ENCODE data around the gene DFFB. TPM values are rescaled to one million over a fixed set of nuclear protein-coding genes. Genes with fewer than 3 reads are reported as not detected.

DFFB gene
- polyA plus RNA-seq, 1 donor from 2014 or later, result 20.2 TPM

- TF ChIP-seq TAF1 (IDR thresholded peaks at IDR 0.05; ENCODE audit: low read depth) (no peak), RAD21 (conservative IDR thresholded peaks at IDR 0.05) (no peak), EZH2 (IDR thresholded peaks at IDR 0.05; ENCODE audit: borderline replicate concordance, insufficient read depth, low read length, poor library complexity, severe bottlenecking) (no peak), POLR2AphosphoS5 (IDR thresholded peaks at IDR 0.05) (no peak), SMC3 (conservative IDR thresholded peaks at IDR 0.05; ENCODE audit: poor library complexity) (no peak), EP300 (conservative IDR thresholded peaks at IDR 0.05; ENCODE audit: poor library complexity, severe bottlenecking) (no peak), MXI1 (conservative IDR thresholded peaks at IDR 0.05; ENCODE audit: poor library complexity, severe bottlenecking) (no peak), CTCF (IDR thresholded peaks at IDR 0.05; ENCODE audit: poor library complexity, severe bottlenecking) (no peak), REST (IDR thresholded peaks at IDR 0.05; ENCODE audit: borderline replicate concordance) (no peak)
- peaks cover 5% of the 10 kb centered on the region for H3K36me3 ChIP-seq (ENCODE audit: insufficient read depth, low read length)
- H3K27ac ChIP-seq (ENCODE audit: low read length), result no peak overlapping the region
- H3K9me3 ChIP-seq (ENCODE audit: low read length), result no peaks in the 10 kb centered on the region
- H3K4me2 ChIP-seq (ENCODE audit: low read length), result no peak overlapping the region
- H3K9ac ChIP-seq (ENCODE audit: low read length), result no peak overlapping the region
- no peak overlapping the region for H2AFZ ChIP-seq (ENCODE audit: low read depth, low read length)
- H3K9me2 ChIP-seq (ENCODE audit: insufficient read depth, low read length), result no peaks in the 10 kb centered on the region
- no peaks in the 10 kb centered on the region for H3F3A ChIP-seq (ENCODE audit: insufficient read depth, low read length, poor library complexity, severe bottlenecking)
- no peaks in the 10 kb centered on the region for H3K27me3 ChIP-seq (ENCODE audit: insufficient read depth, low read depth, low read length)
- H3K4me3 ChIP-seq (ENCODE audit: low read length), result no peak overlapping the region
- H3K79me2 ChIP-seq (replicated peaks; ENCODE audit: insufficient read depth, low read length), result no peaks in the 10 kb centered on the region
- H4K20me1 ChIP-seq (ENCODE audit: insufficient read depth), result no peaks in the 10 kb centered on the region
Measured at GRCh38 chr1:3874736-3875135, 17.5 kb downstream of the DFFB start.

- Histone ChIP-seq H3K9ac (ENCODE audit: low read length) (no peak overlapping the region), H3F3A (ENCODE audit: insufficient read depth, low read length, poor library complexity, severe bottlenecking) (no peaks in the 10 kb centered on the region), H3K4me2 (ENCODE audit: low read length) (no peak overlapping the region), H3K36me3 (ENCODE audit: insufficient read depth, low read length) (peaks cover 5% of the 10 kb centered on the region), H3K4me3 (ENCODE audit: low read length) (no peak overlapping the region), H3K9me3 (ENCODE audit: low read length) (no peaks in the 10 kb centered on the region), H2AFZ (ENCODE audit: low read depth, low read length) (no peak overlapping the region), H3K27me3 (ENCODE audit: insufficient read depth, low read depth, low read length) (no peaks in the 10 kb centered on the region), H3K79me2 (replicated peaks; ENCODE audit: insufficient read depth, low read length) (no peaks in the 10 kb centered on the region), H3K27ac (ENCODE audit: low read length) (no peak overlapping the region), H3K9me2 (ENCODE audit: insufficient read depth, low read length) (no peaks in the 10 kb centered on the region), H4K20me1 (ENCODE audit: insufficient read depth) (no peaks in the 10 kb centered on the region)
- TF ChIP-seq SMC3 (conservative IDR thresholded peaks at IDR 0.05; ENCODE audit: poor library complexity), result no peak
- no peak for TF ChIP-seq RAD21 (conservative IDR thresholded peaks at IDR 0.05)
- TF ChIP-seq CTCF (IDR thresholded peaks at IDR 0.05; ENCODE audit: poor library complexity, severe bottlenecking), result no peak
- TF ChIP-seq TAF1 (IDR thresholded peaks at IDR 0.05; ENCODE audit: low read depth), result no peak
- no peak for TF ChIP-seq EZH2 (IDR thresholded peaks at IDR 0.05; ENCODE audit: borderline replicate concordance, insufficient read depth, low read length, poor library complexity, severe bottlenecking)
- TF ChIP-seq MXI1 (conservative IDR thresholded peaks at IDR 0.05; ENCODE audit: poor library complexity, severe bottlenecking), result no peak
- no peak for TF ChIP-seq REST (IDR thresholded peaks at IDR 0.05; ENCODE audit: borderline replicate concordance)
- TF ChIP-seq EP300 (conservative IDR thresholded peaks at IDR 0.05; ENCODE audit: poor library complexity, severe bottlenecking), result no peak
- TF ChIP-seq POLR2AphosphoS5 (IDR thresholded peaks at IDR 0.05), result no peak
Measured at GRCh38 chr1:3876716-3877115, 19.4 kb downstream of the DFFB start.

Data from neural cell (in vitro differentiated cells).